NCI-H526 (cell line): ENCODE results near the gene KSR1.

Experiments
- DNase-seq, 2 experiments: peaks; one replicate each; lab custom pipeline; 2025; lab: John Stamatoyannopoulos, UW

Gene KSR1

DNA sequence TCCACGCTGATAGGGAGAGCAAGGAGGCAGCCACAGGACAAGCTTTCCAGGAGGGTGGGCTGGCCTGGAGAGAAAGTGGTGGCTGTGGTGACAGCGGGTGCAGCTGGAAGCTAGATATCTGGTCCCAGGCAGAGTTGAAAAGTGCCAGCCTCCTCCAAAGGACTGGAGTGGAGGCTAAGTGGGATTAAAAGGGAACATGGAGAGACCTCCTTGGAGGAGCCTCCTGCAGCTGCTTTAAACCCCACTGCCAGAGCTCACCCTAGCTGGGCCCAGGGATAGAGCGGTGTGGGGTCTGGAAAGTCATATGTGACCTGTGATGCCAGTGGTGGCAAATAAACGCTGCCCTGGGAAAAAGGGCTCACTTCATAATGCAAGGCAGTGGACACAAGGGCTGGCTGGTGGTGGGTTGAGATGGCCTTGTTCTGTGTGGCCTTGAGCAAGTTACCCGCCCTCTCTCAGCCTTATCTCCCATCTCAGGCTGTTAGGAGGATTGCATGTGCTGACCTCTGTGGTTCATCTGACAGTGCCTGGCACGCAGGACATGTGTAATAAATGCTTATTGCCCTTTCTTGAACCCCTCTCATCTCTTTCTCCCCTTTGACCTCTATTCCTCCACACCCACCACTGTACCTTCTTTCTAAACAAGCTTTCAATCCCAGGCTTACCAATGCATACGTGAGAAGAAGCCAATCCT, 113.8 kb downstream of the KSR1 start:
- no peak for DNase-seq

DNA sequence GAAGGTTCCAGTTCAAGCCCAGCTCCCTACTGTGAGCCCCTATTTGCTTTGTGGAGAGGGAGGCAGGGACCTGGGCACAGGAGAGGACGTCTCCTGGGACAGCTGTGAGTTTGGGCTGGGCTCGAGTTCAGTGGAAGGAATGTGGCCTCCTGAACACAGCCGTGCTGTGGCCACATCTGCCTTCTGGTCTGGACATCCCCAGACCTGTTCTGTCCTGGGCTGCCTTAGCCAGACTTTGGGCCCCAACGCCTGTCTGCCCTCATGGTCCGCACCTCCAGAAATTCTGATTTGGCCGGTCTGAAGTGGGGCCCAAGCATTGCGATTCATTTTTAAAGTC, 114.3 kb downstream of the KSR1 start:
- no peak for DNase-seq

DNA sequence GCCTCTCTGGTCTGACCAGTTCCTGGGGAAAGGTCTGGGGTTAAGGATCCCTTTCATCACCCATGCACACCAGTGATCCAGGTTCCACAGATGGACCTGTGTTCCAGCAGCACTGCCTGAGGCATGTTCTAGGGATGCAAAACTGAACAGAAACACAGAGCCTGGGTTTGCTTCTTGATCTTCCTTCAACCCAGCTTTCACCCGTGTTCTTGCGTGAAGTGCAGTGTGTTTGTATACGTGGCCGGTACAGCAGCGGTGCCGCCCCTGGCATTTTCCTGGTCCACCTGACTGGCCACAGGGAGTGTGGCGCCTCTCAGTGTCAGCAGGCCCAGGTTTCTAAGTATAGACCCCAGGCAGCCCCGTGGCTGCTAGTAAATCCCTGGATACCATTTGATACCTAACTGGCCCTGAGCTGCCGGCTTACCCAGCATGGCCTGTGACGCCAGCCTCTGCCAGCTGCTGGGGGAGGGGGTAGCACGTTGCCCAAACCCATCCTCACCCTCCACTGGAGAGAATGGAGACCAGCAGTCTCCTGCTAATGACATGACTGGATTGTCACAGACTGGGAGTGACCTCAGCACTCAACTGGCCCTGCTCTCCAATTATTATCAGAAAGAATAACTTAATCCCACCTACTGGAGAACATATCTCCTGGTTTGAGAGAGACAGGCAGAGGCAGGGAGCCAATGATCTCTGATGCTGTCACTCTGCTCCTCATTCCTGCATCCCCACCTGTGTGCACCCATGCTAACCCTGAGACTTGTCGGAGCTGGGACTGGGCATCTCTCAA, 115.5 kb downstream of the KSR1 start:
- no peak for DNase-seq

GRCh38 chr17:27572665-27573064, 116.4 kb downstream of the KSR1 start:
- no peak for DNase-seq

GRCh38 chr17:27573548-27573947, 117.3 kb downstream of the KSR1 start:
- no peak for DNase-seq

- DNase-seq, result no peak
Observed at GRCh38 chr17:27573971-27574525, 117.8 kb downstream of the KSR1 start.

DNA sequence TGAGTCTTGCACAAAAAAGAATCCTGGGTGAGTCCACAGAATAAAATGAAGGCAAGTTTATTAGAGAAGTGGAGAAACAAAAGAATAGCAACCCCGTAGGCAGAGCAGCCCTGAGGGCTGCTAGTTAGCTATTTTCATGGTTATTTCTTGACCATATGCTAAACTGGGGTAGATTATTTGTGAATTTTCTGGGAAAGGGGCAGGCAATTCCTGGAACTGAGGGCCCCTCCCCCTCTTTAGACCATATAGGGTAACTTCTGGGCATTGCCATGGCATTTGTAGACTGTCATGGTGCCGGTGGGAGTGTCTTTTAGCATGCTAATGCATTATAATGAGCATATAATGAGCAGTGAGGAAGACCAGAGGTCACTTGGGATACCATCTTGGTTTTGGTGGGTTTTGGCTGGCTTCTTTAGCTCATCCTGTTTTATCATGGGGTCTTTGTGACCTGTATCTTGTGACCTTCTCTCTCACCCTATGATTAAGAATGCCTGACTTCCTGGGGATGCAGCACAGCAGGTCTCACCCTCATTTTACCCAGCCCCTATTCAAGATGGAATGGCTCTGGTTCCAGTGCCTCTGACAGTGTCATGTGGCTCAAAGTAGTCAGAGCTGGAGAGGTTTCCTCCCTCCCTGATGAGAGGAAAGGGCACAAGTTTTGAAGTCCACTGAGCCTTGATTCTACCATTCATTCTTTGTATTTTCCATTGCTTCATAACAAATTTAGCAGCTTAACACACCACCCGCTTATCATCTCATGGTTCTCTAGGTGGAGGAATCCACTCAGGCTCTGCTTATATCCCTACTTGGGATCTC, 119.1 kb downstream of the KSR1 start:
- DNase-seq, result no peak

- DNase-seq, result no peak
Observed at GRCh38 chr17:27575912-27576252, 119.6 kb downstream of the KSR1 start.

GRCh38 chr17:27576477-27577083, 120.3 kb downstream of the KSR1 start:
- DNase-seq, result no peak

DNA sequence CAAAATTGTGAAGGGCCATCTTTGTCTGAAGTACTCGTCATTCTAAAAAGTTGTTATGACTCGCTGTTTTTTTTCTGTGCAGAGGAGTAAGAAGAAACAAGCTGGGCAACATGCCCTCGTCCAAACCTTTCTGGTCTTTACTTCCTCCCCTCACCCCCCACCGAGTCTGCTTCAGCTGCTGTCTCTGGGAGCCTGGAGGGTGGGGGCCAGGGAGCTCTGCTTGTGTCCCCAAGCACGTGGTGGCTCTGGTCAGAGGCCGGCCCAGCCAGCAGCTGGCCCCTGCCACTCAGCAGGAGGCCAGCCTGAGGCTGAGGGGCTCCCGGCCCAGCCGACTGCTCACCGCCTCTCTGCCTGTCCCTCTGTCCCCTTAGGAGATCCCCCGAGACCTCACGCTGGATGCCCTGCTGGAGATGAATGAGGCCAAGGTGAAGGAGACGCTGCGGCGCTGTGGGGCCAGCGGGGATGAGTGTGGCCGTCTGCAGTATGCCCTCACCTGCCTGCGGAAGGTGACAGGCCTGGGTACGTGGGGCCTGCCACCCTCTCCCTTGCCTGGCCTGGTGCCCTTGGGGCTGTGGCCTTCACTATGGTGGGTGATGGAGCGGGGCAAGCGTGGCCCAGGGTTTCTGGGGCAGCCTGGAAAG, 121.0 kb downstream of the KSR1 start:
- DNase-seq, result no peak

DNA sequence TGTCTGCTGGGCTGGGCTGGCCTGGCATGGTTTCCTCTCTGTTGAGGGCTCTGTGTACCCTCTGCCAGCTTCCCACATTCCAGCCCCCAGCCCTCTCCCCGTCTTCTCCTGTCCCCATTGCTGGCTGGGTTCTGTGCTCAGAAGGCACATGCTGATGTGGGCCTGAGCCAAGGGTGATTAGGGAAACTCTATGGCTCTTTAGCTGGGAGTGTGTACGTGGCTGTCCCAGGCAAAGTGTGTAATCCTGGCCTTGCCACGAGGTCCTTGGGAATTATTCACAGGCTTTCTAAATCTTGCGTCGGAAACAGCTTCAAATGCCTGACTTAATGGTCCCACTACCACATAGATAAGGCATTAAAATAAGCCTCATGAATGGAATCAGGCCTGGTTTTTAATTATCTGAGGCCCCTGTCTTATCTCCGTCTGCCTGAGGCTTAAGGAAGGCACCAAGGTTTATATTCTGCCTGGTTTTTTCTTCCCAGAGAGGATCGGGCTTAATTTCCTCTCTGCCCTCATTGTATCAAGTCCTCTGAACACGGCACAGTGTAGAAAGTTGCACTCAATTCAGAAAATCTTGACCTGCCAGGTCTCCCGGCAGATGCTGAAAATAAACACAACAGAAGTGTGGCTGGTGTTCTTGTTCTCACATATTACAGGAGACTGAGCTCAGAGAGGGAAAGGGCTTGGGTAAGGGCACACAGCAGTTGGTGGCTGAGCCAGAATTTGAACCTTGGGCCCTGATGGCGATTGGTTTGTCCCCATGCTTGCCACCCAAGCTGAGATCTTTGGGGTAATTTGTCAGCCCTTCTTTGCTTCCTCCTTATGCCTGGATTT, 121.9 kb downstream of the KSR1 start:
- no peak for DNase-seq

- DNase-seq, result no peak
Observed at GRCh38 chr17:27578718-27579085, 122.5 kb downstream of the KSR1 start.

DNA sequence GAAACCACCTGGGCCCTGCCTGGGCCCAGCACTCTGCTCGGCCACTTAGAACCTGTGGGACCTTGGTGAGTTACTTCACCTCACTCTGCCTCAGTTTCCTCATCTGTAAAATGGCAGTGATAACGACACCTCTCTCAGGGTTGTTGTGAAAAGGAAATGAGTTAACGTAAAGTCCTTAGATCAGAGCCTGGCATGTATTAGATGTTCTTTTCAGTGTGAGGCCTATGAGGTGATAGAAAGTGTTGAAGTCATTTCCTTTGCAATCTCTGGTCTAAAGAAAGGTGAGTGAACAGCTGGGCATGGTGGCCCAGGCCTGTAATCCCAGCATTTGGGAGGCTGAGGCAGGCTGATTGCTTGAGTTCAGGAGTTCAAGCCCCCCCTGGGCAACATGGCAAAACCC, 123.1 kb downstream of the KSR1 start:
- DNase-seq, result no peak

DNA sequence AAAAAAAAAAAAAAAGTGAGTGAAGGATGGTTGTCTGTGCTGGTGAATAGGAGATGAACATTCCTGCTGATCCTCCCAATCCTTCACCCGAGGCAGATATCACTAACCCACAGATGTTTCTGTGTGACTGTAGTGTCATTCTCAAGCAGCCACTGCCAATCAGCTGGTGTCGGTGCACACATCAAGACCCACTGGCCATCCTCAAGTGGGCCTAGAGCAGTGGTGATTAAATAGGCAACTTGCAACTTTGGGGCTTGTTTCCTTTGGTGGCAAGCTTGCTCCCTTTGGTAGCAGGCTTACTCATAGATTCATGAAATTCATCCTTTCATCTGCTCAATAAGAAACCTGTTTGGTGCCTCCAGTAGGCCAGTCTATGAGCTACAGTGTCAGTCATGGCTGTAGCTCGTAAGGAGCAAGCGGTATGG, 123.7 kb downstream of the KSR1 start:
- no peak for DNase-seq

DNA sequence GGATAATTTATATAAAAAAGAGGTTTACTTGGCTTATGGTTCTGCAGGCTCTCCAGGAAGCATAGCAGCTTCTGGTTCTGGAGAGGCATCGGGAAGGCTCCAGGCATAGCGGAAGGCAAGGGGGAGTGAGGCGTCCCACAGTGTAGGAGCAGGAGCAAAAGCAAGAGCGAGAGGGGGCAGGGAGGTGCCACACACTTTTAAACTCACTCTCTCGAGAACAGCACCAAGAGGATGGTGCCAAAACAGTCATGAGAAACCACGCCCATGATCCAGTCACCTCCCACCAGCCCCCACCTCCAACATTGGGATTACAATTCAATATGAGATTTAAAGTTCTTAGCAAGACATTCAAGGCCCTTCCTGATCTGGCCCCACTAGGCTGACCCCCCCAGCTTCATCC, 124.8 kb downstream of the KSR1 start:
- no peak for DNase-seq

- no peak for DNase-seq
Observed at GRCh38 chr17:27582696-27583095, 126.4 kb downstream of the KSR1 start.

DNA sequence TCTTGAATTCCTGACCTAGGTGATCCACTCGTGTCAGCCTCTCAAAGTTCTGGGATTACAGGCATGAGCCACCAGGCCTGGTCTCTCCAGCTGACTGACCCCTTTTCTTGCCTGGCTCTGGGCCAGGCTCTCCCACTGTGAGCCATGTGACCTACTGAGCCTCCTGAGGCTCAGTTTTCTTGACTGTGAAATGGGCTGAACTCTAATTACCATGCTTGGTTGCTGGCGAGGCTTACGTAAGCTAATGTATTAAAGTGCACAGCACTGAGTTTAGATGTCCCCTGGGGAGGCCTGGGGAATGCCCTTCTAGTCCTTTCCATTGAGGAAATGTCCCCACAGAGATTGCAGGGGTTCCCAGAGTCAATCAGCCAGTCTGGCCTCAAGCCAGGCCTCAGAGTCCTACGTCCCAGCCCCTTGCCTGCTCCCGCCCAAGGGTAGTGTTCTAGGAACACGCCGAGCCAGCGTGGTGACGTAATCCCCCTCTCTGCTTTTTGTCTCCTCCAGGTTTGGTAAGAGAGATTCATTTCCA, 129.0 kb downstream of the KSR1 start:
- DNase-seq, result no peak

DNA sequence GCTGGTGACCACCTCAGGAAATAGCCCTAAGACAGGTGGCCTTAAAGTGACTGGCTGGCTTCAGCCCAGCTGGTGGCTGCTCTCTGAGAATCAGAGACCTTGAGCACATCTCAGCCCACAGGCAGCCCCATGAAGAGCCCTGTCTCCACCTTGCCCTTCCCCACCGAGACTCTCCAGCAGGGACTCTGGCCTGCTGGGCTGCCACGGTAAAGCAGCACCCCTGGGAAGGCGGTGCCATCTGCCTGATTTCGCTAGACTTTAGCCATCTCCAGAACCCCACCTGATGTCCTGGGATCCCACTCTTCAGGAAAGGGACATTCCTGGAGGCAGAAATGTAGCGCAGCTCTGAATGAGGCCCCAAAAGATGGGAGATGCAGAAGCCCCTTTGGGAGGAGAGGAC, 129.5 kb downstream of the KSR1 start:
- DNase-seq, result no peak

DNA sequence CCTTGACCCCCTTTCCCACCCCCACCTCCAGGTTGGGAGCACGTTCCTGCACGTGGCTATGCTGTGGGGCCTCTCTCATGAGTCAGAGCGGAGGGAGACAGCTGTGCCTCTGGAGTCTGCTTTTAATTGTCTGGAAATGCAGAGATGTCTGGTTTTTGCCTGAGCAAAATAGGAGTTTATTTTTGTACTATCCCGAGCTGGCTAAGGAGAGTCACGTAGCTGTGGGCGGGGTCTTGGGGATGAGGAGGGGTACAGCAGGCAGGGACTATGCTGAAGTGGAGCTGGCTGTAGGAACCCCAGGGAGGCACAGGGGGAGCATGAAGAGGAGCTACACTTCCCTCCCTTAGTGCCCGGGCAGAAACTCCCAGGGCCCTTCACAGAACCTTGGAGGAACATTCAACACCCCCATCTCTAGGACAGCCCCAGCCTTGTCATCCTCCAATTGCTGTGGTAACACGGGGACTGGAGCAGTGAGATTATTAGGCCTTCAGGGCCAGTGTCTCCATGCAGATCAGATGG, 130.0 kb downstream of the KSR1 start:
- no peak for DNase-seq

DNA sequence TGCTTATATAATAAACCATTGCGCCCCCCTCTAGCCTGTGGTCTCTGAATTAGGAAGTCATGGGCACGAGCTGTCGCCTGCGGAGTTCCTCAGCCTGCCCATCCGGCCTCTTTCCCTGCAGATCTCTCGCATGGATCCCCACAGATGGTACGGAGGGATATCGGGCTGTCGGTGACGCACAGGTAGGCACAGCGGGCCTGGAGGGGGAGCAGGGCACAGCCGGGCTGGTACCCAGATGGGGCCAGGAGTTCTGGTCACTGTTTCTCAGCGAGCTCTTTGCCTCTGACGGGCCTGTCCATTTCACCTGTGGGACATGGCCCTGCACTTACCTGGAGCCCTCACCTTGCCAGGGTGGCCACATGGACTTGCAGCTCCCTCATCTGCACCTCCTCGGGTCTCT, 132.1 kb downstream of the KSR1 start:
- no peak for DNase-seq
